ENCODE data around the gene ADCK2. TPM values are rescaled to one million over a fixed set of nuclear protein-coding genes. Genes with fewer than 3 reads are reported as not detected.
A peak's percentile ranks its signal among the peaks of the same experiment; 100 is the strongest.
"Not testable (repeated sequence)": the region's sequence is repeated elsewhere in the genome, so short reads cannot be mapped to it uniquely, and the experiment has no call there.

Gene ADCK2
- total and polyA plus RNA-seq, 3 experiments from 2014 or later = 32.5 to 34.5 (median 34.2) TPM

DNA sequence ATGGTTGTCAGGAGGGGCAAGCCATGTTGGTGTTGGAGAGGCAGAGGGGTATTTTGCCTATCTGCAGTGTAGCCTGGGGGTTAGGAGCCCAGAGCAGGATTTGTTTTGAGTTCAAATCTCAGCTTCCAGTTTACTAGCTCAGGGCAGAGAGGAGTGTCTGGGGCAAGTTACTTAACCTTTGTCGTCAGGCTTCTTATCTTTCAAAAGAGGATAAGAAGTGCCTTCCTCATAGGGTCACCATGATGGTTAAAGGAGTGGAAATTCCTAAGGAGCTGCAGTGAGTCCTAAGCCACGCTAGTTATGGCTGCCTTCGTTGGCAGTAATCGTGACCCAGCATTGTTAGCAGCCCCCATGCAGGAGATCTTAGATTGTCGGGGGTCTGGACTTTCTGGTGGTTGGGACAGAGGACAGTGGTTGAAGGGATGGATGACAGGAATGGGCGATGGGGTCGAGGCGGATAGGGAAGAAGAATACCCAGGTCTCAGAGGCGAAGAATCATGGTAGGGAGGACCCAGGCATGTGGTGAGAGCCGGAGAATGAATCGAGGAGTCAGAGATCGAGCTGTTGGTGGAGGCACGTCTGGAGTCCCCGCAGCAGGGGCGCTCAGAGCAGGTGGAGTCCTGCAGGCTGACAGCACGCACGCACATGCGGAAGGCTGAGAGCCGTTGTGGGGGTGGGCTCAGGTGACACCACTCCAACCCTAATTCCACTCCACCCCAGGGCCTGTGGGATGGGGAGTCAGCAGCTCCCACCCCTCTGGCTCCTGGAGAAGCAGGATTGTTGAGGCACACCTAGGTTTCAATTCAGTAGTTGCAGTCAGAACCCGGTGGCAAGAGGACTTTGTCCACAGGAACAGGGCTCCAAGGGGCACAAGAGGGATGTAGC is 11.6 kb downstream of the ADCK2 start:
- no peak overlapping the region for H3K4me3 ChIP-seq (ENCODE audit: low read length)
- Mint-ChIP-seq H3K4me1 (no peaks in the 10 kb centered on the region), H3K27me3 (no peaks in the 10 kb centered on the region), H3K9me3 (peaks cover 0 to 2% (median 0%) of the 10 kb centered on the region in 5 donors), H3K27ac (peak overlapping the region in 2 of 8 donors; percentile 23 to 70), H3K36me3 (peaks cover 4 to 65% (median 18%) of the 10 kb centered on the region in 3 donors), H3K4me3 (no peak overlapping the region)
- no peak overlapping the region for H3K27ac ChIP-seq (ENCODE audit: low read depth, low read length)
- DNase-seq = no peak
- H3K9me3 ChIP-seq (ENCODE audit: low read length) = no peaks in the 10 kb centered on the region
- ChIA-PET CTCF (interaction anchor here (1.2 kb wide), 1 partner anchor 127 kb away, joined by 3 read pairs; no protein-coding TSS in a partner anchor), POLR2A (no interaction called here)
- no peaks in the 10 kb centered on the region for H3K27me3 ChIP-seq (ENCODE audit: insufficient read depth, low read length, poor library complexity, severe bottlenecking)
- peaks cover under 1% of the 10 kb centered on the region for H3K36me3 ChIP-seq (ENCODE audit: insufficient read depth, low read length)
- no peaks in the 10 kb centered on the region for H3K4me1 ChIP-seq (ENCODE audit: insufficient read depth, low read length)

DNA sequence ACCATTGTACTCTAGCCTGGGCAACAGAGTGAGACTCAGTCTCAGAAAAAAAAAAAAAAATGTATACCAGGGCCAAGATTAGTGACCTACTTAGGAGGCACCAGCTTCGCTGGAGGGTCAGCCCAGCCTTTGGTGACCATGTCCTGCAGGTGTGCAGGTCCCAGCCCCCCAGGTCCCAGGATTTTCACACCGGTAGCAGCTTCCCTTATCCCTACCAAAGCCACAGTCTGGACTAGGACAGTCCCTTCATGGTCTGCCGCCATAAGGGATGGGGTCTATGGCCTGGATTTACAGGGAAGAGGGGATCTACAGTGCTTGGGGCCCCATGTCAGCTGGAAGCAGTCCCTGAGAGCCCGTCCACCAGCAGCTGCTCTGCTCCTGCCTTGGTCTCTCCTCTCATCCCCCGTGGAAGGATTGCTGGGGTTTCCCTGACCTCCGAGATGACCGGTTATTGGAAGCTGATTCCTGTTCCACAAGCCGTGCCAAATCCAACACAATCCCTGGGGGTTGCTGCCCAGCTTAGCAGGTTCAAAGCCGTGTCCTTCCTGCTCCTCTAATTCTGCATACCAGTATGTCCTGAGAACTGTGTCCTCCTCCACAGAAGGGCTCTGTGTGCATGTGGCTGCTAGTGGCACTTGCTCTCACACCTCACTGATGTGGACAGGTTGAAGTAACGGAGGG is 12.8 kb downstream of the ADCK2 start:
- H3K4me1 ChIP-seq (ENCODE audit: insufficient read depth, low read length) = no peaks in the 10 kb centered on the region
- DNase-seq = no peak
- H3K4me3 ChIP-seq (ENCODE audit: low read length) = no peak overlapping the region
- no peaks in the 10 kb centered on the region for H3K27me3 ChIP-seq (ENCODE audit: insufficient read depth, low read length, poor library complexity, severe bottlenecking)
- H3K36me3 ChIP-seq (ENCODE audit: insufficient read depth, low read length) = no peaks in the 10 kb centered on the region
- CTCF ChIA-PET = interaction anchor here (1.2 kb wide), 1 partner anchor 126 kb away, joined by 3 read pairs; no protein-coding TSS in a partner anchor
- Mint-ChIP-seq H3K4me3 (no peak overlapping the region), H3K27ac (peak overlapping the region in 1 of 8 donors; percentile 28), H3K9me3 (peaks cover 0 to 2% (median 0%) of the 10 kb centered on the region in 5 donors), H3K4me1 (no peaks in the 10 kb centered on the region), H3K27me3 (no peaks in the 10 kb centered on the region), H3K36me3 (peaks cover 4 to 64% (median 17%) of the 10 kb centered on the region in 3 donors)
- no peak overlapping the region for H3K27ac ChIP-seq (ENCODE audit: low read depth, low read length)
- no peaks in the 10 kb centered on the region for H3K9me3 ChIP-seq (ENCODE audit: low read length)
- POLR2A ChIA-PET = no interaction called here

DNA sequence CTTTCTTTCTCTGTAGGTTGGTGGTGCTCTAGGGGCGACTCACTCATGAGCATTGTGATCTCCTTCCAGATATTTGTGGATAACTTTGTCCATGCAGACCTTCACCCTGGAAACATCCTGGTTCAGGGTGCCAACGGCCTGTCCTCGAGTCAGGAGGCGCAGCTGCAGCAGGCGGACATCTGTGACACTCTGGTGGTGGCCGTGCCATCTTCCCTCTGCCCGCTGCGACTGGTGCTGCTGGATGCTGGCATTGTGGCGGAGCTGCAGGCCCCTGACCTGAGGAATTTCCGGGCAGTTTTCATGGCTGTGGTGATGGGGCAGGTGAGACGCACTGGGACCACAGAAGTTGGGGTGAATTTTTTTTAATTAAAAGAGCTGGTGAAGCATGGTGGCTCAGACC is 14.2 kb downstream of the ADCK2 start:
- POLR2A ChIA-PET = interaction anchor here (1.2 kb wide), 1 partner anchor 14 kb away, joined by 3 read pairs; the partner anchor contains the start of gene ADCK2

DNA sequence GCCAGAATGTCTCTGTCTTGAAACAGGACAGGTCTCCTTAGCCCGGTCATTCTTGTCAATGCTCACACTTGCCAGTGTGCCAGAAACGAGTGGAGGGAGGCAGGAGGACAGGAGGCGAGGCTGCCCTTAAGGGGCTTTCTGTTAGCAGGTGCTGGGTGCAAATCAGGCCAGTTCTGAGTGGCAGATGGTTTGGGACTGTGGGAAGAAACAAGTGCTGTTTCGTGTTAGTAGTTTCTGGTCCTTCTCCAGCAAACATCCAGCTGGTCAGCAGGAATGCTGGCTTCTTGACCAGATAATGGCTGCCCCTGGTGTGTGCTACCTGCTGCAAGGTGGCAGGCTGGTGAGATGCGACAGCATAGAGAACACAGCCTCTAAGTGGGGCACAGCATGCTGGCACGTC is 15.6 kb downstream of the ADCK2 start:
- no peaks in the 10 kb centered on the region for H3K36me3 ChIP-seq (ENCODE audit: insufficient read depth, low read length)
- H3K27me3 Mint-ChIP-seq = no peaks in the 10 kb centered on the region
- H3K4me1 ChIP-seq (ENCODE audit: insufficient read depth, low read length) = no peaks in the 10 kb centered on the region
- peaks cover 0 to 69% (median 17%) of the 10 kb centered on the region in 3 donors for H3K36me3 Mint-ChIP-seq
- H3K27ac Mint-ChIP-seq = peak overlapping the region in 2 of 8 donors; percentile 4 to 46
- no peak overlapping the region for H3K4me3 ChIP-seq (ENCODE audit: low read length)
- no peaks in the 10 kb centered on the region for H3K27me3 ChIP-seq (ENCODE audit: insufficient read depth, low read length, poor library complexity, severe bottlenecking)
- CTCF ChIA-PET = no interaction called here
- H3K4me1 Mint-ChIP-seq = no peaks in the 10 kb centered on the region
- no peak overlapping the region for H3K4me3 Mint-ChIP-seq
- no peak for DNase-seq
- no peaks in the 10 kb centered on the region for H3K9me3 ChIP-seq (ENCODE audit: low read length)
- no peak overlapping the region for H3K27ac ChIP-seq (ENCODE audit: low read depth, low read length)
- H3K9me3 Mint-ChIP-seq = peaks cover 0 to 2% (median 0%) of the 10 kb centered on the region in 5 donors
- POLR2A ChIA-PET = no interaction called here

More for the DNA sequence above, 14.2 kb downstream of the ADCK2 start:
- H3K36me3 ChIP-seq (ENCODE audit: insufficient read depth, low read length) = no peaks in the 10 kb centered on the region
- no peaks in the 10 kb centered on the region for H3K4me1 Mint-ChIP-seq
- CTCF ChIA-PET = interaction anchor here (1.2 kb wide), 1 partner anchor 12 kb away, joined by 4 read pairs; no protein-coding TSS in a partner anchor
- H3K27me3 ChIP-seq (ENCODE audit: insufficient read depth, low read length, poor library complexity, severe bottlenecking) = no peaks in the 10 kb centered on the region
- no peaks in the 10 kb centered on the region for H3K4me1 ChIP-seq (ENCODE audit: insufficient read depth, low read length)
- peak overlapping the region in 1 of 8 donors; percentile 61 for H3K27ac Mint-ChIP-seq
- H3K4me3 ChIP-seq (ENCODE audit: low read length) = no peak overlapping the region
- H3K27me3 Mint-ChIP-seq = no peaks in the 10 kb centered on the region
- H3K9me3 Mint-ChIP-seq = peaks cover 0 to 2% (median 0%) of the 10 kb centered on the region in 5 donors
- no peak overlapping the region for H3K4me3 Mint-ChIP-seq
- H3K27ac ChIP-seq (ENCODE audit: low read depth, low read length) = no peak overlapping the region
- no peak for DNase-seq
- H3K36me3 Mint-ChIP-seq = peaks cover 4 to 65% (median 15%) of the 10 kb centered on the region in 3 donors
- no peaks in the 10 kb centered on the region for H3K9me3 ChIP-seq (ENCODE audit: low read length)

GRCh38 chr7:140689199-140690152 is 16.7 kb downstream of the ADCK2 start:
- no peaks in the 10 kb centered on the region for H3K27me3 ChIP-seq (ENCODE audit: insufficient read depth, low read length, poor library complexity, severe bottlenecking)
- no peak overlapping the region for H3K4me3 Mint-ChIP-seq
- CTCF ChIA-PET = no interaction called here

GRCh38 chr7:140691376-140692045 is 18.8 kb downstream of the ADCK2 start:
- no peak for DNase-seq
- no peaks in the 10 kb centered on the region for H3K9me3 Mint-ChIP-seq
- H3K4me3 Mint-ChIP-seq = no peak overlapping the region
- ChIA-PET CTCF (interaction anchor here (0.6 to 1.5 kb wide), 3 partner anchors 18 to 348 kb away, joined by 3 to 4 read pairs (median 3); partner anchors contain the start of gene ADCK2), POLR2A (no interaction called here)
- peak overlapping the region in 2 of 8 donors; percentile 74 to 82 for H3K27ac Mint-ChIP-seq
- no peaks in the 10 kb centered on the region for H3K27me3 Mint-ChIP-seq
- Histone ChIP-seq H3K36me3 (ENCODE audit: insufficient read depth, low read length) (no peaks in the 10 kb centered on the region), H3K4me3 (ENCODE audit: low read length) (no peak overlapping the region), H3K27ac (ENCODE audit: low read depth, low read length) (no peak overlapping the region), H3K9me3 (ENCODE audit: low read length) (no peaks in the 10 kb centered on the region), H3K27me3 (ENCODE audit: insufficient read depth, low read length, poor library complexity, severe bottlenecking) (no peaks in the 10 kb centered on the region), H3K4me1 (ENCODE audit: insufficient read depth, low read length) (peaks cover 7% of the 10 kb centered on the region)
- H3K36me3 Mint-ChIP-seq = peaks cover 0 to 53% (median 9%) of the 10 kb centered on the region in 3 donors
- peaks cover 9 to 10% (median 9%) of the 10 kb centered on the region in 3 donors for H3K4me1 Mint-ChIP-seq

More at GRCh38 chr7:140689199-140690152, 16.7 kb downstream of the ADCK2 start:
- Histone ChIP-seq H3K4me1 (ENCODE audit: insufficient read depth, low read length) (no peaks in the 10 kb centered on the region), H3K36me3 (ENCODE audit: insufficient read depth, low read length) (no peaks in the 10 kb centered on the region), H3K4me3 (ENCODE audit: low read length) (no peak overlapping the region), H3K9me3 (ENCODE audit: low read length) (no peaks in the 10 kb centered on the region), H3K27ac (ENCODE audit: low read depth, low read length) (no peak overlapping the region)
- no peaks in the 10 kb centered on the region for H3K4me1 Mint-ChIP-seq
- H3K36me3 Mint-ChIP-seq = peaks cover 0 to 61% (median 10%) of the 10 kb centered on the region in 3 donors
- no peaks in the 10 kb centered on the region for H3K27me3 Mint-ChIP-seq
- H3K9me3 Mint-ChIP-seq = peaks cover 0 to 2% (median 0%) of the 10 kb centered on the region in 5 donors
- H3K27ac Mint-ChIP-seq = no peak overlapping the region
- no peak for DNase-seq
- POLR2A ChIA-PET = no interaction called here

GRCh38 chr7:140693849-140694248 is 21.1 kb downstream of the ADCK2 start:
- peaks cover 20% of the 10 kb centered on the region for H3K4me1 ChIP-seq (ENCODE audit: insufficient read depth, low read length)
- H3K9me3 ChIP-seq (ENCODE audit: low read length); H3K27me3 Mint-ChIP-seq; CTCF ChIA-PET; H3K4me3 Mint-ChIP-seq; H3K9me3 Mint-ChIP-seq; H3K27ac ChIP-seq (ENCODE audit: low read depth, low read length); H3K27me3 ChIP-seq (ENCODE audit: insufficient read depth, low read length, poor library complexity, severe bottlenecking); POLR2A ChIA-PET; H3K4me3 ChIP-seq (ENCODE audit: low read length); H3K36me3 ChIP-seq (ENCODE audit: insufficient read depth, low read length); DNase-seq: not testable (repeated sequence)
- Mint-ChIP-seq H3K36me3 (peaks cover 0 to 47% (median 6%) of the 10 kb centered on the region in 3 donors), H3K27ac (peak overlapping the region in 2 of 8 donors; percentile 38 to 82), H3K4me1 (peaks cover 27 to 31% (median 30%) of the 10 kb centered on the region in 3 donors)
